ENCODE measurements around the gene EPN3.

EPN3 gene

GRCh38 chr17:50570032-50570431, 37.5 kb downstream of the EPN3 start:
- DNase-seq (ENCODE audit: low read depth), result no peak

- DNase-seq (ENCODE audit: low read depth), result no peak
Observed at GRCh38 chr17:50570528-50570927, 38.0 kb downstream of the EPN3 start.

GRCh38 chr17:50571681-50572080, 39.1 kb downstream of the EPN3 start:
- no peak for DNase-seq (ENCODE audit: low read depth)

GRCh38 chr17:50572541-50572940, 40.0 kb downstream of the EPN3 start:
- no peak for DNase-seq (ENCODE audit: low read depth)

- no peak for DNase-seq (ENCODE audit: low read depth)
Observed at GRCh38 chr17:50573866-50574611, 41.5 kb downstream of the EPN3 start.

- no peak for DNase-seq (ENCODE audit: low read depth)
Observed at GRCh38 chr17:50575581-50576210, 43.2 kb downstream of the EPN3 start.

- DNase-seq (ENCODE audit: low read depth), result no peak
Observed at GRCh38 chr17:50576864-50577263, 44.3 kb downstream of the EPN3 start.

- no peak for DNase-seq (ENCODE audit: low read depth)
Observed at GRCh38 chr17:50577451-50577954, 45.0 kb downstream of the EPN3 start.

GRCh38 chr17:50578173-50578572, 45.6 kb downstream of the EPN3 start:
- no peak for DNase-seq (ENCODE audit: low read depth)

- DNase-seq (ENCODE audit: low read depth), result no peak
Observed at GRCh38 chr17:50579399-50579798, 46.9 kb downstream of the EPN3 start.

GRCh38 chr17:50580646-50581045, 48.1 kb downstream of the EPN3 start:
- DNase-seq (ENCODE audit: low read depth), result no peak

GRCh38 chr17:50581316-50581715, 48.8 kb downstream of the EPN3 start:
- DNase-seq (ENCODE audit: low read depth), result no peak

GRCh38 chr17:50582741-50583140, 50.2 kb downstream of the EPN3 start:
- DNase-seq (ENCODE audit: low read depth), result no peak

- no peak for DNase-seq (ENCODE audit: low read depth)
Observed at GRCh38 chr17:50583641-50584040, 51.1 kb downstream of the EPN3 start.

- no peak for DNase-seq (ENCODE audit: low read depth)
Observed at GRCh38 chr17:50584116-50584515, 51.6 kb downstream of the EPN3 start.

- DNase-seq (ENCODE audit: low read depth), result no peak
Observed at GRCh38 chr17:50584749-50585148, 52.2 kb downstream of the EPN3 start.

- DNase-seq (ENCODE audit: low read depth), result no peak
Observed at GRCh38 chr17:50585346-50585745, 52.8 kb downstream of the EPN3 start.

- DNase-seq (ENCODE audit: low read depth), result no peak
Observed at GRCh38 chr17:50585891-50586290, 53.4 kb downstream of the EPN3 start.

GRCh38 chr17:50586421-50587247, 54.1 kb downstream of the EPN3 start:
- DNase-seq (ENCODE audit: low read depth), result no peak

GRCh38 chr17:50587571-50587970, 55.0 kb downstream of the EPN3 start:
- no peak for DNase-seq (ENCODE audit: low read depth)

GRCh38 chr17:50588391-50589049, 56.0 kb downstream of the EPN3 start:
- DNase-seq (ENCODE audit: low read depth), result no peak

GRCh38 chr17:50589095-50589705, 56.7 kb downstream of the EPN3 start:
- DNase-seq (ENCODE audit: low read depth), result no peak
